A549 (cell line): ENCODE data around the gene RIF1. TPM values are rescaled to one million over a fixed set of nuclear protein-coding genes. Genes with fewer than 3 reads are reported as not detected.

Experiments
- ATAC-seq, 2 experiments: fragments of 200-7000 bp in 1 of 2; fragments of >200 bp in 1 of 2; cut with Nextera tagmentation in 1 of 2; cut with Tn5 transposase in 1 of 2; 3 replicates each; pipeline versions ENCODE4 v1.8.0 to v1.9.1; 2018 to 2020; ENCODE audit warnings: mild to moderate bottlenecking in 1 of 2, moderate library complexity in 1 of 2
- CTCF ChIA-PET: fragments of 300-600 bp; sonication (Branson Sonifier 250); formaldehyde crosslinking; extraction: SDS; loops from one replicate; lab custom pipeline; 2021; ENCODE audit warnings: antibody characterized with exemption, inconsistent platforms; lab: Yijun Ruan, JAX
- POLR2A ChIA-PET: fragments of 350-600 bp; formaldehyde crosslinking; extraction: SDS; loops from one replicate; lab custom pipeline; 2021; ENCODE audit warnings: antibody characterized with exemption, inconsistent platforms; lab: Yijun Ruan, JAX
- DNase-seq, 2 experiments: peaks; one replicate each; pipeline versions ENCODE4 v3.0.0 to v3.0.0-alpha.2; 2011 to 2016; ENCODE audit warnings: low read depth in 1 of 2, low spot score in 1 of 2
- FAIRE-seq: peaks from 2 replicates; lab custom pipeline; 2011; peaks lifted over from hg19 to GRCh38; lab: Jason Lieb, UNC
- H3K27ac ChIP-seq, 2 experiments: fragments of >200 bp; sonication (Bioruptor Twin); formaldehyde crosslinking; 3 replicates each; pipeline ENCODE4 v1.5.1; 2016 to 2017
- H3K4me1 ChIP-seq: fragments of >200 bp; sonication (Bioruptor Twin); formaldehyde crosslinking; 3 replicates; pipeline ENCODE4 v1.6.1; 2016
- H3K4me2 ChIP-seq: fragments of >200 bp; sonication (Bioruptor Twin); formaldehyde crosslinking; 3 replicates; pipeline ENCODE4 v1.6.1; 2016
- H3K4me3 ChIP-seq: fragments of >200 bp; sonication (Bioruptor Twin); formaldehyde crosslinking; 3 replicates; pipeline ENCODE4 v1.5.1; 2016
- H3K9me3 ChIP-seq: fragments of >200 bp; sonication (Bioruptor Twin); formaldehyde crosslinking; 3 replicates; pipeline ENCODE4 v1.6.1; 2016
- BHLHE40 ChIP-seq: IDR thresholded peaks from 2 replicates; pipeline ENCODE4 v1.6.1; 2012; ENCODE audit warnings: low read depth, low read length, inconsistent platforms
- CBX8 ChIP-seq: fragments of 200-600 bp; sonication (generic); IDR thresholded peaks from 2 replicates; pipeline ENCODE4 v1.6.1; 2016
- ELK1 ChIP-seq: fragments of 150-350 bp; IDR thresholded peaks from 2 replicates; pipeline ENCODE4 v1.6.1; 2014; ENCODE audit warnings: low read depth, mild to moderate bottlenecking, low read length
- EP300 ChIP-seq, 2 experiments: fragments of >200 bp; sonication (Bioruptor Twin); formaldehyde crosslinking; IDR thresholded peaks; 2 replicates in 1 of 2; 3 replicates in 1 of 2; pipeline ENCODE4 v1.6.1; 2016 to 2017
- FOSB ChIP-seq: fragments of 250-450 bp; sonication (Bioruptor Pico); IDR thresholded peaks from 2 replicates; pipeline ENCODE4 v1.5.0; 2020; ENCODE audit warnings: mild to moderate bottlenecking, moderate library complexity
- FOSL2 ChIP-seq, 2 experiments: fragments of 450-650 bp in 1 of 2; fragments of >200 bp in 1 of 2; sonication (Bioruptor Twin) in 1 of 2; formaldehyde crosslinking; IDR thresholded peaks; 2 replicates each; pipeline versions ENCODE4 v1.5.0 to v1.6.1; 2016 to 2020; ENCODE audit warnings: mild to moderate bottlenecking in 1 of 2, moderate library complexity in 1 of 2
- HEYL ChIP-seq: fragments of 250-450 bp; sonication (Bioruptor Pico); IDR thresholded peaks from 2 replicates; pipeline ENCODE4 v1.8.0; 2021; ENCODE audit warnings: mild to moderate bottlenecking, moderate library complexity
- HOXA7 ChIP-seq: fragments of 250-450 bp; sonication (Bioruptor Pico); IDR thresholded peaks from 2 replicates; pipeline ENCODE4 v1.5.0; 2020; ENCODE audit warnings: mild to moderate bottlenecking, moderate library complexity
- HOXB13 ChIP-seq: fragments of 250-450 bp; sonication (Bioruptor Pico); IDR thresholded peaks from 2 replicates; pipeline ENCODE4 v1.5.0; 2020; ENCODE audit warnings: low read depth, mild to moderate bottlenecking, moderate library complexity
- HOXB5 ChIP-seq: fragments of 250-450 bp; sonication (Bioruptor Pico); IDR thresholded peaks from 2 replicates; pipeline ENCODE4 v1.5.0; 2020; ENCODE audit warnings: mild to moderate bottlenecking, moderate library complexity
- JUNB ChIP-seq: fragments of >200 bp; sonication (Bioruptor Twin); formaldehyde crosslinking; IDR thresholded peaks from 2 replicates; pipeline ENCODE4 v1.6.1; 2016
- KDM5A ChIP-seq: fragments of 200-600 bp; sonication (generic); IDR thresholded peaks from 2 replicates; pipeline ENCODE4 v1.6.1; 2016; ENCODE audit warnings: antibody characterized with exemption, mild to moderate bottlenecking
- PBX3 ChIP-seq: IDR thresholded peaks from 2 replicates; pipeline ENCODE4 v1.6.1; 2012
- PHF8 ChIP-seq: fragments of 200-600 bp; sonication (generic); IDR thresholded peaks from 2 replicates; pipeline ENCODE4 v1.6.1; 2016; ENCODE audit warnings: low read depth, mild to moderate bottlenecking, antibody characterized with exemption, moderate library complexity, borderline replicate concordance
- RARB ChIP-seq: fragments of 250-450 bp; sonication (Bioruptor Pico); IDR thresholded peaks from 2 replicates; pipeline ENCODE4 v1.8.0; 2021; ENCODE audit warnings: mild to moderate bottlenecking, moderate library complexity
- RFX5 ChIP-seq: fragments of 450-650 bp; IDR thresholded peaks from 2 replicates; pipeline ENCODE4 v1.7.1; 2014; ENCODE audit warnings: antibody characterized with exemption, mild to moderate bottlenecking, moderate library complexity
- SREBF2 ChIP-seq: fragments of 450-650 bp; IDR thresholded peaks from 2 replicates; pipeline ENCODE4 v1.6.1; 2014; ENCODE audit warnings: mild to moderate bottlenecking, moderate library complexity
- WGBS: methylation state at CpG from one replicate; pipeline ENCODE4 v1.1.6; 2017; ENCODE audit errors: missing lambda C conversion rate; 5-methylcytosine and 5-hydroxymethylcytosine counted together
- polyA plus RNA-seq, 4 experiments: library from polyadenylated mRNA; depleted of rRNA in 3 of 4; stranded (reverse); fragments of >200 nt; fragmentation: RNase III in 1 of 4; extraction: RNeasy Plus Mini Kit Qiagen cat#74134 plus additional on column Dnase treatment in 1 of 4; gene quantifications; 2 replicates in 3 of 4; 3 replicates in 1 of 4; pipeline ENCODE4 v1.2.3, GENCODE V29; 2011 to 2017

The RIF1 gene
- polyA plus RNA-seq, 2 of the 4 experiments (the other 2 are of a cell fraction), result 15.5 to 28.7 TPM

- WGBS, result 60% methylated on average over 4 of the region's 4 CpGs
- CTCF ChIA-PET, result no interaction called here
- POLR2A ChIA-PET, result no interaction called here
- H3K9me3 ChIP-seq, result no peaks in the 10 kb centered on the region
- TF ChIP-seq PHF8, result no peak
- TF ChIP-seq EP300 (IDR thresholded peaks at IDR 0.05), result no peak
- TF ChIP-seq CBX8, result no peak
- no peak for TF ChIP-seq FOSL2 (IDR thresholded peaks at IDR 0.05)
- no peak for TF ChIP-seq FOSL2 (CRISPR knock-in tag; IDR thresholded peaks at IDR 0.05)
- no peak for TF ChIP-seq KDM5A
- ATAC-seq, result no peak
- H3K4me3 ChIP-seq, result no peak overlapping the region
- H3K4me2 ChIP-seq, result no peak overlapping the region
- no peak overlapping the region for H3K27ac ChIP-seq
- no peak for DNase-seq
- FAIRE-seq, result no peak
- H3K4me1 ChIP-seq, result no peaks in the 10 kb centered on the region
These were observed 4.3 kb upstream of the RIF1 start for GRCh38 chr2:151405376-151405775.

- no peak overlapping the region for H3K4me2 ChIP-seq
- H3K4me3 ChIP-seq, result no peak overlapping the region
- POLR2A ChIA-PET, result no interaction called here
- H3K27ac ChIP-seq, result no peak overlapping the region
- DNase-seq (no peak), FAIRE-seq (no peak), ATAC-seq (no peak)
- CTCF ChIA-PET, result interaction anchor here (1.6 kb wide), 1 partner anchor 14 kb away, joined by 3 read pairs; no protein-coding TSS in a partner anchor
- H3K9me3 ChIP-seq, result no peaks in the 10 kb centered on the region
- TF ChIP-seq SREBF2 (no peak), JUNB (no peak), FOSB (CRISPR knock-in tag) (no peak), HOXB5 (CRISPR knock-in tag) (no peak), HOXA7 (CRISPR knock-in tag) (no peak), RARB (no peak), PBX3 (no peak), EP300 (IDR thresholded peaks at IDR 0.05) (no peak)
- peaks cover 8% of the 10 kb centered on the region for H3K4me1 ChIP-seq
These were observed 2.4 kb upstream of the RIF1 start for GRCh38 chr2:151407281-151407680.

- FAIRE-seq (no peak), DNase-seq (no peak), ATAC-seq (no peak)
- Histone ChIP-seq H3K27ac (peak overlapping the region; percentile 94 to 96), H3K4me1 (peaks cover 8% of the 10 kb centered on the region), H3K4me2 (peak overlapping the region; percentile 53), H3K4me3 (peak overlapping the region; percentile 58), H3K9me3 (no peaks in the 10 kb centered on the region)
- 70% methylated on average over 25 of the region's 25 CpGs for WGBS
- ChIA-PET CTCF (interaction anchor here (0.6 to 1.8 kb wide), 15 partner anchors 10 to 1813 kb away, joined by 3 to 10 read pairs (median 3); partner anchors contain the start of gene NMI), POLR2A (interaction anchor here (0.7 to 1.6 kb wide), 6 partner anchors 13 to 148 kb away, joined by 3 to 27 read pairs (median 6); partner anchors contain the start of genes NMI and RBM43)
- TF ChIP-seq FOSL2 (IDR thresholded peaks at IDR 0.05) (no peak), FOSL2 (CRISPR knock-in tag; IDR thresholded peaks at IDR 0.05) (peak; percentile 71), SREBF2 (no peak)
These were observed 708 bp upstream of the RIF1 start for GRCh38 chr2:151408788-151409600.

GRCh38 chr2:151410485-151410834, 758 bp downstream of the RIF1 start:
- Histone ChIP-seq H3K27ac (peak overlapping the region; percentile 94 to 96), H3K4me1 (peaks cover 8% of the 10 kb centered on the region), H3K4me2 (peak overlapping the region; percentile 94), H3K4me3 (peak overlapping the region; percentile 58), H3K9me3 (no peaks in the 10 kb centered on the region)
- DNase-seq (peak; percentile 40 to 48), ATAC-seq (peak; percentile 52 to 56), FAIRE-seq (no peak)
- TF ChIP-seq HEYL (CRISPR knock-in tag) (no peak), BHLHE40 (0 out of 2 replicates have a peak, but pooled peaks have one; percentile 14), ELK1 (no peak), HOXB13 (no peak), RFX5 (no peak)
- CTCF ChIA-PET, result interaction anchor here (0.6 to 1.8 kb wide), 18 partner anchors 8 to 1814 kb away, joined by 3 to 10 read pairs (median 4); no protein-coding TSS in a partner anchor
- 1% methylated on average over 19 of the region's 21 CpGs for WGBS
- POLR2A ChIA-PET, result interaction anchor here (0.6 to 1.6 kb wide), 6 partner anchors 15 to 149 kb away, joined by 6 to 27 read pairs (median 7); partner anchors contain the start of genes NMI and RBM43
